ENCODE measurements around the gene PTPN12. TPM values are rescaled to one million over a fixed set of nuclear protein-coding genes. Genes with fewer than 3 reads are reported as not detected.

PTPN12 gene
- total RNA-seq, 2 donors from 2014 or later, result 70.5 to 173 TPM

DNA sequence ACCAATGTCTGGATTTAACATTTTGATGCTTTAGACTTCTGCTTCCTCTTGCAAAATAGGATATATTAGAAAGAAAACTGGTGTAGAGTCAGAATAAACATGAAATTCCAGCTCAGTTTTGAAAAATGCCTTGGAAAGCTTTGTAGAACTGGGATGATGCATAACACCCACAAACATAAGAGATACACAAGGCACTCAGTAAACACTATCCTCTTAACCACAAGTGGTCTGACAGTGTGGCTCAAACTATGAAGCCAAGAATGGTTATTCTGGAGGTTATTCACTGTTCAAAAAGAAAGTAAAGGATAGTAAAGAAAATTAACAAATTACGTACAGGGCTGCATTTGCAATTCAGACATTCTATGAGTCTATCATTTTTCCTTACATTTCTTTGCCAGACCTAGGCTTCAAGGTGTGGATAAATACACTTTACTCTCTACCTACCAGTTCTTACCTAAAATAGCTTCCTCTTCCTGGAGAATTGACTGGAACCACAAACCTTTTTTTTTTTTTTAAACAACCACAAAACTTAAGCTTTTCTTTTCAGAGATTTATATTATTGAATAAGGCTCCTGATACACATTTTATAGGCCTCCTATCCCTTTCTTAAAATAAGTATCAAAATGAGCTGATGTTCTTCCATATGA, 150.1 kb downstream of the PTPN12 start:
- H3K36me3 ChIP-seq, result peaks cover 7% of the 10 kb centered on the region
- ATAC-seq (ENCODE audit: insufficient number of reproducible peaks, low FRiP score, low read depth) (no peak), DNase-seq (ENCODE audit: low spot score) (no peak)
- TF ChIP-seq, protein P1, sequence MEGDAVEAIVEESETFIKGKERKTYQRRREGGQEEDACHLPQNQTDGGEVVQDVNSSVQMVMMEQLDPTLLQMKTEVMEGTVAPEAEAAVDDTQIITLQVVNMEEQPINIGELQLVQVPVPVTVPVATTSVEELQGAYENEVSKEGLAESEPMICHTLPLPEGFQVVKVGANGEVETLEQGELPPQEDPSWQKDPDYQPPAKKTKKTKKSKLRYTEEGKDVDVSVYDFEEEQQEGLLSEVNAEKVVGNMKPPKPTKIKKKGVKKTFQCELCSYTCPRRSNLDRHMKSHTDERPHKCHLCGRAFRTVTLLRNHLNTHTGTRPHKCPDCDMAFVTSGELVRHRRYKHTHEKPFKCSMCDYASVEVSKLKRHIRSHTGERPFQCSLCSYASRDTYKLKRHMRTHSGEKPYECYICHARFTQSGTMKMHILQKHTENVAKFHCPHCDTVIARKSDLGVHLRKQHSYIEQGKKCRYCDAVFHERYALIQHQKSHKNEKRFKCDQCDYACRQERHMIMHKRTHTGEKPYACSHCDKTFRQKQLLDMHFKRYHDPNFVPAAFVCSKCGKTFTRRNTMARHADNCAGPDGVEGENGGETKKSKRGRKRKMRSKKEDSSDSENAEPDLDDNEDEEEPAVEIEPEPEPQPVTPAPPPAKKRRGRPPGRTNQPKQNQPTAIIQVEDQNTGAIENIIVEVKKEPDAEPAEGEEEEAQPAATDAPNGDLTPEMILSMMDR (IDR thresholded peaks at IDR 0.05), result no peak
- H3K4me3 ChIP-seq, result no peak overlapping the region
- no peaks in the 10 kb centered on the region for H3K9me3 ChIP-seq
- H3K27ac ChIP-seq, result no peak overlapping the region
- H3K27me3 ChIP-seq (replicated peaks; ENCODE audit: insufficient read depth), result no peaks in the 10 kb centered on the region
- peaks cover 3 to 25% of the 10 kb centered on the region in 2 donors for H3K4me1 ChIP-seq (ENCODE audit: control insufficient read depth in 1 of 2, low read depth in 2 of 2)

DNA sequence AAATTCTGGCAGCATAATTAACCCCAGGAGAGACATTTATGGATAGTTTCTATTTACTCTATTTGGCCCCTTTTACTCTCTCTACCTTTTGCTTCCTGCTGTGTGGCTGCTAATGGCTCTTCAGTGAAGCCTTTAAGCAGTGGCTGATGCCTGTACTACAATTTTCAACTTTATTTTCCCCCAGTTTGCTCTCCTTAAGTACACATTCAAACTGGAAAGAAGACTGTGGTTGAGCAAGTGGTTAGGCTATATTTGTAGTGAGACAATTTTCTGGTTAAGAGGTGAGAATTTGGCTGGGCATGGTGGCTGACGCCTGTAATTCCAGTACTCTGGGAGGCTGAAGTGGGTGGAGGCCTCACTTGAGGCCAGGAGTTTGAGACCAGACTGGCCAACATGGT, 150.7 kb downstream of the PTPN12 start:
- TF ChIP-seq, protein P1 (IDR thresholded peaks at IDR 0.05), result no peak
- H3K9me3 ChIP-seq, result no peaks in the 10 kb centered on the region
- DNase-seq (ENCODE audit: low spot score) (no peak), ATAC-seq (ENCODE audit: insufficient number of reproducible peaks, low FRiP score, low read depth) (no peak)
- peaks cover 3 to 25% of the 10 kb centered on the region in 2 donors for H3K4me1 ChIP-seq (ENCODE audit: control insufficient read depth in 1 of 2, low read depth in 2 of 2)
- H3K4me3 ChIP-seq, result no peak overlapping the region
- peaks cover 2% of the 10 kb centered on the region for H3K36me3 ChIP-seq
- no peak overlapping the region for H3K27ac ChIP-seq
- no peaks in the 10 kb centered on the region for H3K27me3 ChIP-seq (replicated peaks; ENCODE audit: insufficient read depth)

Other genes starting within 250 kb of the PTPN12 start
- gene GSAP, start 120.9 kb upstream of the PTPN12 start, total RNA-seq, result 10 to 100 TPM; 19.6 to 22.0 TPM
- gene RSBN1L, start 159.2 kb downstream of the PTPN12 start, total RNA-seq, result 10 to 100 TPM; 14.8 to 27.7 TPM

Data from thoracic aorta (tissue), 2 donors.